Hematopoietic multipotent progenitor cell treated with erythropoietin and hydrocortisone succinate and interleukin-3 and kit ligand, for 6 days (in vitro differentiated cells): ENCODE results near the gene CAP2.
"Not testable (repeated sequence)": the region's sequence is repeated elsewhere in the genome, so short reads cannot be mapped to it uniquely, and the experiment has no call there.

Source experiments
- DNase-seq: peaks from one replicate; pipeline ENCODE4 v3.0.0-alpha.2; 2015

Gene CAP2

GRCh38 chr6:17585766-17586490 lies 192.5 kb downstream of the CAP2 start:
- DNase-seq = peak; percentile 44

DNA sequence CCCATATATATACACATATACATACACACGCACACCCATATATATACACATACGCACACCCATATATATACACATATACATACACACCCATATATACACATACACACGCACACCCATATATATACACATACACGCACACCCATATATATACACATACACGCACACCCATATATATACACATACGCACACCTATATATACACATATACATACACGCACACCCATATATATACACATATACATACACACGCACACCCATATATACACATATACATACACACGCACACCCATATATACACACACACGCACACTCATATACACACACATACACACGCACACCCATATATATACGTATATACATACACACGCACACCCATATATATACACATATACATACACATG lies 193.2 kb downstream of the CAP2 start:
- not testable (repeated sequence) for DNase-seq

DNA sequence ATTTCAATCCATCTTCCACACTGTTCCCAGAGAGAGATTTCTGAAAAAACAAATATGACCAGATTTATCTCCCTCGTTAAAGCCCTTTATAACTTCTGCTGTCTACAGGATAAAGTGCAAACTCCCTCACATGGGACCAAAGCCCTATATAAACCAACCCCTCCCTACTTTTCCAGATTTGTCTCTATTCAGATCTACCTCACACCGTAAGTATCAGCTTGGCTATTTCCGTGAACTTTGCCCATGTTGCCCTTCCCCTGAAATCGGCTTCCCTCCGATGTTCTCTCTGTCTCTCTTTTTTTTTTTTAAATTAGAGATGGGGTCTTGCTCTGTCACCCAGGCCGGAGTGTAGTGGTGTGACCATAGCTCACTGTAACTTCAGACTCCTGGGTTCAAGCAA lies 194.6 kb downstream of the CAP2 start:
- no peak for DNase-seq

GRCh38 chr6:17589406-17590096 lies 196.2 kb downstream of the CAP2 start:
- DNase-seq = no peak

- no peak for DNase-seq
Measured at GRCh38 chr6:17591287-17591686, 197.9 kb downstream of the CAP2 start.

- no peak for DNase-seq
Measured at GRCh38 chr6:17593246-17593645, 199.9 kb downstream of the CAP2 start.

GRCh38 chr6:17596085-17596484 lies 202.7 kb downstream of the CAP2 start:
- DNase-seq = no peak

- DNase-seq = peak; percentile 96
Measured at GRCh38 chr6:17599877-17600526, 206.6 kb downstream of the CAP2 start, which contains the start of gene FAM8A1. Gene FAM8A1, plus strand, starts transcription at chr6:17600302. Its CDS starts 108 bp downstream, at chr6:17600410.

GRCh38 chr6:17600527-17601385 lies 207.4 kb downstream of the CAP2 start:
- peak; percentile 48 for DNase-seq

DNA sequence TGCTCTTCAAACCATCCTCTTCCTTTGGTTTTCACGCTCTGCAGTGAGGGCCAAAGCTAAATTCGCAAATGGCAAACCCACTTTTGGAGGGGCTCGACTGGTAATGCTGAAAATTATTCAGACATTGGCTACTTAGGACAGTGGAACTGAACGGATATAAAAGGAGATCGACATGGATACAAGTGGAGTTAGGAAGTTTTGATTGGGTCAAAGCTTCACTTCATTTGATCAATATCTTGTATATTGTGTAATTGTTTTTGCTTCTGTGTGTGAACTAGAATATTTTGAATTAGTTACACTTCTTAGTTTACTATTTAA lies 207.9 kb downstream of the CAP2 start:
- peak; percentile 28 for DNase-seq

- DNase-seq = no peak
Measured at GRCh38 chr6:17602888-17603287, 209.5 kb downstream of the CAP2 start.

GRCh38 chr6:17606606-17607005 lies 213.2 kb downstream of the CAP2 start:
- no peak for DNase-seq
